ENCODE data around the gene RNF43. TPM values are rescaled to one million over a fixed set of nuclear protein-coding genes. Genes with fewer than 3 reads are reported as not detected.

The RNF43 gene
- total and polyA plus RNA-seq, 2 of the 13 experiments (the other 11 are each of a cell fraction or from before 2014, with no cell fraction given), result 31.0 to 53.4 TPM

DNA sequence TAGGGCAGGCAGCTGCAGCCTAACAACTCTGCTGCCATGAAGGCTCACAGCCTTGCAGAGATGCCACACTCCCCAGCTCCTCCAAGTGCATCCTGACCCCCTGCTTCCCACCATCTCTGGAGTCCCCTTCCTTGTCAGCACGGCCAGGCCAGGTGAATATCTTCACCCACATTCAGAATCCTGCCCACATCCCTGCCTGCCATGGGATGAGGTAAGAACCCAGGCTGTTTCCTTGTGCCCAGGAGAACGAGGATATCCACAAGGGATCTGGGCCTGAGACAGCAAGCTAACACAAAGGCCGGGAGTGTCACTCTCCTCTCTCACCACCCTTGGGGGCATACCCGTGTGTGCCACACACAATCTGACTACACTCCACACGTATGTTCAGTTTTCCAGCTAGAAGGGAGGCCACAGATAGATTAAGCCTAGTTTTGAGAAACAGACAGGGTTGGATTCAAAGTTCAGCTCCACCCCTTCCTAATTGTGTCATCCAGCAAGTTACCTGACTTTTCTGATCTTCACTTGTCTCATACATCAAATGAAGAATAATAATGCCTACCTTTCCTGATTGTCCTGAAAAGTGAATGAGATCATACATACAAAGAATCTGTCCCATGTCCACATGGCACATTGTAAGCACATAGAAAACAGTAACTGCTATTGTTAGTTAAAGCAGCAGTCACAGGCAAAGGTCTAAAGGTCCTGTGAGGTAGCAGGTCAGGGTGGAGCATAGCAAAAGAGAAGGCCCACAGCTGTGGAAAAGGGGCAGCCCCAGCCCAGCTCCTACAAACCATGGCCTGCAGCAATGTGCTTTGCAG lies 47.9 kb downstream of the RNF43 start (continued):
- TF ChIP-seq ZNF782 (CRISPR knock-in tag; IDR thresholded peaks at IDR 0.05; ENCODE audit: borderline replicate concordance) (peak; percentile 55; the same call in 1 of the 2 replicates), ZNF354B (CRISPR knock-in tag; IDR thresholded peaks at IDR 0.05) (no peak), SMARCE1 (IDR thresholded peaks at IDR 0.05; ENCODE audit: borderline replicate concordance) (no peak), MEF2D (CRISPR knock-in tag; IDR thresholded peaks at IDR 0.05) (no peak), ZNF562 (CRISPR knock-in tag; IDR thresholded peaks at IDR 0.05; ENCODE audit: borderline replicate concordance) (no peak), ZNF670 (CRISPR knock-in tag; IDR thresholded peaks at IDR 0.05; ENCODE audit: borderline replicate concordance) (no peak), PRPF4 (IDR thresholded peaks at IDR 0.05; ENCODE audit: low read depth, low read length, poor library complexity, severe bottlenecking) (peak; percentile 18), RBFOX2 (IDR thresholded peaks at IDR 0.05; ENCODE audit: low read depth, low read length) (no peak), ZNF883 (CRISPR knock-in tag; IDR thresholded peaks at IDR 0.05; ENCODE audit: not compliant biosample characterization) (no peak), CCAR2 (optimal IDR thresholded peaks at IDR 0.05; ENCODE audit: low read depth, low read length) (no peak)
- TF ChIP-seq, protein P1, sequence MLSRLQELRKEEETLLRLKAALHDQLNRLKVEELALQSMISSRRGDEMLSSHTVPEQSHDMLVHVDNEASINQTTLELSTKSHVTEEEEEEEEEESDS (CRISPR knock-in tag; IDR thresholded peaks at IDR 0.05; ENCODE audit: borderline replicate concordance), result no peak
- TF ChIP-seq, protein P2, sequence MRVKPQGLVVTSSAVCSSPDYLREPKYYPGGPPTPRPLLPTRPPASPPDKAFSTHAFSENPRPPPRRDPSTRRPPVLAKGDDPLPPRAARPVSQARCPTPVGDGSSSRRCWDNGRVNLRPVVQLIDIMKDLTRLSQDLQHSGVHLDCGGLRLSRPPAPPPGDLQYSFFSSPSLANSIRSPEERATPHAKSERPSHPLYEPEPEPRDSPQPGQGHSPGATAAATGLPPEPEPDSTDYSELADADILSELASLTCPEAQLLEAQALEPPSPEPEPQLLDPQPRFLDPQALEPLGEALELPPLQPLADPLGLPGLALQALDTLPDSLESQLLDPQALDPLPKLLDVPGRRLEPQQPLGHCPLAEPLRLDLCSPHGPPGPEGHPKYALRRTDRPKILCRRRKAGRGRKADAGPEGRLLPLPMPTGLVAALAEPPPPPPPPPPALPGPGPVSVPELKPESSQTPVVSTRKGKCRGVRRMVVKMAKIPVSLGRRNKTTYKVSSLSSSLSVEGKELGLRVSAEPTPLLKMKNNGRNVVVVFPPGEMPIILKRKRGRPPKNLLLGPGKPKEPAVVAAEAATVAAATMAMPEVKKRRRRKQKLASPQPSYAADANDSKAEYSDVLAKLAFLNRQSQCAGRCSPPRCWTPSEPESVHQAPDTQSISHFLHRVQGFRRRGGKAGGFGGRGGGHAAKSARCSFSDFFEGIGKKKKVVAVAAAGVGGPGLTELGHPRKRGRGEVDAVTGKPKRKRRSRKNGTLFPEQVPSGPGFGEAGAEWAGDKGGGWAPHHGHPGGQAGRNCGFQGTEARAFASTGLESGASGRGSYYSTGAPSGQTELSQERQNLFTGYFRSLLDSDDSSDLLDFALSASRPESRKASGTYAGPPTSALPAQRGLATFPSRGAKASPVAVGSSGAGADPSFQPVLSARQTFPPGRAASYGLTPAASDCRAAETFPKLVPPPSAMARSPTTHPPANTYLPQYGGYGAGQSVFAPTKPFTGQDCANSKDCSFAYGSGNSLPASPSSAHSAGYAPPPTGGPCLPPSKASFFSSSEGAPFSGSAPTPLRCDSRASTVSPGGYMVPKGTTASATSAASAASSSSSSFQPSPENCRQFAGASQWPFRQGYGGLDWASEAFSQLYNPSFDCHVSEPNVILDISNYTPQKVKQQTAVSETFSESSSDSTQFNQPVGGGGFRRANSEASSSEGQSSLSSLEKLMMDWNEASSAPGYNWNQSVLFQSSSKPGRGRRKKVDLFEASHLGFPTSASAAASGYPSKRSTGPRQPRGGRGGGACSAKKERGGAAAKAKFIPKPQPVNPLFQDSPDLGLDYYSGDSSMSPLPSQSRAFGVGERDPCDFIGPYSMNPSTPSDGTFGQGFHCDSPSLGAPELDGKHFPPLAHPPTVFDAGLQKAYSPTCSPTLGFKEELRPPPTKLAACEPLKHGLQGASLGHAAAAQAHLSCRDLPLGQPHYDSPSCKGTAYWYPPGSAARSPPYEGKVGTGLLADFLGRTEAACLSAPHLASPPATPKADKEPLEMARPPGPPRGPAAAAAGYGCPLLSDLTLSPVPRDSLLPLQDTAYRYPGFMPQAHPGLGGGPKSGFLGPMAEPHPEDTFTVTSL (CRISPR knock-in tag; IDR thresholded peaks at IDR 0.05; ENCODE audit: borderline replicate concordance), result peak; percentile 60; the same call in 1 of the 2 replicates
- TF ChIP-seq, protein P3, sequence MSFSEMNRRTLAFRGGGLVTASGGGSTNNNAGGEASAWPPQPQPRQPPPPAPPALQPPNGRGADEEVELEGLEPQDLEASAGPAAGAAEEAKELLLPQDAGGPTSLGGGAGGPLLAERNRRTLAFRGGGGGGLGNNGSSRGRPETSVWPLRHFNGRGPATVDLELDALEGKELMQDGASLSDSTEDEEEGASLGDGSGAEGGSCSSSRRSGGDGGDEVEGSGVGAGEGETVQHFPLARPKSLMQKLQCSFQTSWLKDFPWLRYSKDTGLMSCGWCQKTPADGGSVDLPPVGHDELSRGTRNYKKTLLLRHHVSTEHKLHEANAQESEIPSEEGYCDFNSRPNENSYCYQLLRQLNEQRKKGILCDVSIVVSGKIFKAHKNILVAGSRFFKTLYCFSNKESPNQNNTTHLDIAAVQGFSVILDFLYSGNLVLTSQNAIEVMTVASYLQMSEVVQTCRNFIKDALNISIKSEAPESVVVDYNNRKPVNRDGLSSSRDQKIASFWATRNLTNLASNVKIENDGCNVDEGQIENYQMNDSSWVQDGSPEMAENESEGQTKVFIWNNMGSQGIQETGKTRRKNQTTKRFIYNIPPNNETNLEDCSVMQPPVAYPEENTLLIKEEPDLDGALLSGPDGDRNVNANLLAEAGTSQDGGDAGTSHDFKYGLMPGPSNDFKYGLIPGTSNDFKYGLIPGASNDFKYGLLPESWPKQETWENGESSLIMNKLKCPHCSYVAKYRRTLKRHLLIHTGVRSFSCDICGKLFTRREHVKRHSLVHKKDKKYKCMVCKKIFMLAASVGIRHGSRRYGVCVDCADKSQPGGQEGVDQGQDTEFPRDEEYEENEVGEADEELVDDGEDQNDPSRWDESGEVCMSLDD (CRISPR knock-in tag; IDR thresholded peaks at IDR 0.05; ENCODE audit: borderline replicate concordance), result no peak
- TF ChIP-seq, protein P4, sequence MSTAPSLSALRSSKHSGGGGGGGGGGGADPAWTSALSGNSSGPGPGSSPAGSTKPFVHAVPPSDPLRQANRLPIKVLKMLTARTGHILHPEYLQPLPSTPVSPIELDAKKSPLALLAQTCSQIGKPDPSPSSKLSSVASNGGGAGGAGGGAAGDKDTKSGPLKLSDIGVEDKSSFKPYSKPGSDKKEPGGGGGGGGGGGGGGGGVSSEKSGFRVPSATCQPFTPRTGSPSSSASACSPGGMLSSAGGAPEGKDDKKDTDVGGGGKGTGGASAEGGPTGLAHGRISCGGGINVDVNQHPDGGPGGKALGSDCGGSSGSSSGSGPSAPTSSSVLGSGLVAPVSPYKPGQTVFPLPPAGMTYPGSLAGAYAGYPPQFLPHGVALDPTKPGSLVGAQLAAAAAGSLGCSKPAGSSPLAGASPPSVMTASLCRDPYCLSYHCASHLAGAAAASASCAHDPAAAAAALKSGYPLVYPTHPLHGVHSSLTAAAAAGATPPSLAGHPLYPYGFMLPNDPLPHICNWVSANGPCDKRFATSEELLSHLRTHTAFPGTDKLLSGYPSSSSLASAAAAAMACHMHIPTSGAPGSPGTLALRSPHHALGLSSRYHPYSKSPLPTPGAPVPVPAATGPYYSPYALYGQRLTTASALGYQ (CRISPR knock-in tag; IDR thresholded peaks at IDR 0.05), result no peak
- TF ChIP-seq, protein P5, sequence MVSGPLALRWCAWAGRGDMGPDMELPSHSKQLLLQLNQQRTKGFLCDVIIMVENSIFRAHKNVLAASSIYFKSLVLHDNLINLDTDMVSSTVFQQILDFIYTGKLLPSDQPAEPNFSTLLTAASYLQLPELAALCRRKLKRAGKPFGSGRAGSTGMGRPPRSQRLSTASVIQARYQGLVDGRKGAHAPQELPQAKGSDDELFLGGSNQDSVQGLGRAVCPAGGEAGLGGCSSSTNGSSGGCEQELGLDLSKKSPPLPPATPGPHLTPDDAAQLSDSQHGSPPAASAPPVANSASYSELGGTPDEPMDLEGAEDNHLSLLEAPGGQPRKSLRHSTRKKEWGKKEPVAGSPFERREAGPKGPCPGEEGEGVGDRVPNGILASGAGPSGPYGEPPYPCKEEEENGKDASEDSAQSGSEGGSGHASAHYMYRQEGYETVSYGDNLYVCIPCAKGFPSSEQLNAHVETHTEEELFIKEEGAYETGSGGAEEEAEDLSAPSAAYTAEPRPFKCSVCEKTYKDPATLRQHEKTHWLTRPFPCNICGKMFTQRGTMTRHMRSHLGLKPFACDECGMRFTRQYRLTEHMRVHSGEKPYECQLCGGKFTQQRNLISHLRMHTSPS (CRISPR knock-in tag; IDR thresholded peaks at IDR 0.05; ENCODE audit: low read depth), result peak; percentile 22; the same call in 1 of the 2 replicates
